BJ (cell line): ENCODE measurements around the gene ZNF536. TPM values are rescaled to one million over a fixed set of nuclear protein-coding genes. Genes with fewer than 3 reads are reported as not detected.

Source experiments
- CTCF ChIA-PET: fragments of 350-600 bp; formaldehyde crosslinking; extraction: SDS; loops from one replicate; lab custom pipeline; 2021; ENCODE audit warnings: antibody characterized with exemption, inconsistent platforms; lab: Yijun Ruan, JAX
- POLR2A ChIA-PET: fragments of 300-600 bp; sonication (Branson Sonifier 250); formaldehyde crosslinking; extraction: SDS; loops from one replicate; lab custom pipeline; 2021; ENCODE audit warnings: antibody characterized with exemption; lab: Charles Lee
- DNase-seq: peaks from one replicate; pipeline ENCODE4 v3.0.0-alpha.2; 2011; ENCODE audit warnings: low read depth
- H3K27me3 ChIP-seq: 2 replicates; pipeline ENCODE4 v1.6.0; 2011; ENCODE audit warnings: low read length; ENCODE audit not compliant: control insufficient read depth, insufficient read depth
- H3K36me3 ChIP-seq: 2 replicates; pipeline ENCODE4 v1.5.1; 2011; ENCODE audit warnings: low read length; ENCODE audit not compliant: control insufficient read depth, insufficient read depth
- H3K4me3 ChIP-seq: 2 replicates; pipeline ENCODE4 v1.5.1; 2011; ENCODE audit warnings: low read depth, mild to moderate bottlenecking, control low read depth, low read length
- CTCF ChIP-seq: IDR thresholded peaks from 2 replicates; pipeline ENCODE4 v1.5.1; 2011; ENCODE audit warnings: low read depth, mild to moderate bottlenecking, control low read depth, inconsistent platforms, low read length, moderate library complexity; ENCODE audit not compliant: insufficient read depth
- polyA plus RNA-seq: library from polyadenylated mRNA; depleted of rRNA; stranded (reverse); fragments of >200 nt; gene quantifications from 2 replicates; pipeline ENCODE4 v1.2.3, GENCODE V29; 2011

The ZNF536 gene
- polyA plus RNA-seq, 1 experiment: not detected

GRCh38 chr19:30437869-30438268 lies 65.7 kb downstream of the ZNF536 start:
- TF ChIP-seq CTCF: no peak
- DNase-seq: no peak
- POLR2A ChIA-PET: no interaction called here
- CTCF ChIA-PET: no interaction called here
- H3K36me3 ChIP-seq: no peaks in the 10 kb centered on the region
- no peak overlapping the region for H3K4me3 ChIP-seq
- no peaks in the 10 kb centered on the region for H3K27me3 ChIP-seq

GRCh38 chr19:30439310-30439709 lies 67.1 kb downstream of the ZNF536 start:
- POLR2A ChIA-PET: no interaction called here
- no peak for TF ChIP-seq CTCF
- H3K4me3 ChIP-seq: no peak overlapping the region
- CTCF ChIA-PET: no interaction called here
- H3K36me3 ChIP-seq: no peaks in the 10 kb centered on the region
- H3K27me3 ChIP-seq: no peaks in the 10 kb centered on the region
- DNase-seq: no peak

- CTCF ChIA-PET: no interaction called here
- Histone ChIP-seq H3K27me3 (no peaks in the 10 kb centered on the region), H3K4me3 (no peak overlapping the region), H3K36me3 (no peaks in the 10 kb centered on the region)
- no peak for TF ChIP-seq CTCF
- DNase-seq: no peak
- POLR2A ChIA-PET: no interaction called here
Observed at GRCh38 chr19:30441011-30441410, 68.8 kb downstream of the ZNF536 start.

- no peak for TF ChIP-seq CTCF
- CTCF ChIA-PET: no interaction called here
- H3K27me3 ChIP-seq: no peaks in the 10 kb centered on the region
Observed at GRCh38 chr19:30442674-30443073, 70.5 kb downstream of the ZNF536 start.

GRCh38 chr19:30443531-30444252 lies 71.5 kb downstream of the ZNF536 start:
- no peak for TF ChIP-seq CTCF
- no peak for DNase-seq
- POLR2A ChIA-PET: no interaction called here
- CTCF ChIA-PET: interaction anchor here (0.6 kb wide), 1 partner anchor 964 kb away, joined by 3 read pairs; no protein-coding TSS in a partner anchor
- Histone ChIP-seq H3K36me3 (no peaks in the 10 kb centered on the region), H3K4me3 (no peak overlapping the region), H3K27me3 (no peaks in the 10 kb centered on the region)

More at GRCh38 chr19:30442674-30443073, 70.5 kb downstream of the ZNF536 start:
- no peak for DNase-seq
- POLR2A ChIA-PET: no interaction called here
- Histone ChIP-seq H3K36me3 (no peaks in the 10 kb centered on the region), H3K4me3 (no peak overlapping the region)
